ENCODE measurements around the gene NOS1.

NOS1 gene

GRCh38 chr12:117331691-117332090 lies 29.7 kb downstream of the NOS1 start:
- no peak for DNase-seq (ENCODE audit: low read depth, low spot score)

GRCh38 chr12:117330441-117331113 lies 30.8 kb downstream of the NOS1 start:
- no peak for DNase-seq (ENCODE audit: low read depth, low spot score)

- DNase-seq (ENCODE audit: low read depth, low spot score), result no peak
These were observed 31.7 kb downstream of the NOS1 start for GRCh38 chr12:117329756-117330155.

- DNase-seq (ENCODE audit: low read depth, low spot score), result no peak
These were observed 32.8 kb downstream of the NOS1 start for GRCh38 chr12:117328556-117329100.

GRCh38 chr12:117322428-117322827 lies 39.0 kb downstream of the NOS1 start:
- no peak for DNase-seq (ENCODE audit: low read depth, low spot score)

GRCh38 chr12:117321572-117321971 lies 39.9 kb downstream of the NOS1 start:
- no peak for DNase-seq (ENCODE audit: low read depth, low spot score)

- DNase-seq (ENCODE audit: low read depth, low spot score), result no peak
These were observed 42.8 kb downstream of the NOS1 start for GRCh38 chr12:117318591-117318990.

GRCh38 chr12:117316336-117316735 lies 45.1 kb downstream of the NOS1 start:
- DNase-seq (ENCODE audit: low read depth, low spot score), result no peak

GRCh38 chr12:117313926-117314325 lies 47.5 kb downstream of the NOS1 start:
- DNase-seq (ENCODE audit: low read depth, low spot score), result no peak

GRCh38 chr12:117312770-117313169 lies 48.7 kb downstream of the NOS1 start:
- no peak for DNase-seq (ENCODE audit: low read depth, low spot score)

- no peak for DNase-seq (ENCODE audit: low read depth, low spot score)
These were observed 52.0 kb downstream of the NOS1 start for GRCh38 chr12:117309276-117309925.

- no peak for DNase-seq (ENCODE audit: low read depth, low spot score)
These were observed 61.3 kb downstream of the NOS1 start for GRCh38 chr12:117300174-117300573.

- no peak for DNase-seq (ENCODE audit: low read depth, low spot score)
These were observed 62.7 kb downstream of the NOS1 start for GRCh38 chr12:117298648-117299225.

- DNase-seq (ENCODE audit: low read depth, low spot score), result no peak
These were observed 63.2 kb downstream of the NOS1 start for GRCh38 chr12:117298191-117298590.

GRCh38 chr12:117294189-117294603 lies 67.2 kb downstream of the NOS1 start:
- DNase-seq (ENCODE audit: low read depth, low spot score), result no peak

GRCh38 chr12:117293510-117293909 lies 67.9 kb downstream of the NOS1 start:
- no peak for DNase-seq (ENCODE audit: low read depth, low spot score)

GRCh38 chr12:117292688-117293087 lies 68.7 kb downstream of the NOS1 start:
- no peak for DNase-seq (ENCODE audit: low read depth, low spot score)

- DNase-seq (ENCODE audit: low read depth, low spot score), result no peak
These were observed 77.3 kb downstream of the NOS1 start for GRCh38 chr12:117284140-117284539.

GRCh38 chr12:117282490-117282889 lies 78.9 kb downstream of the NOS1 start:
- no peak for DNase-seq (ENCODE audit: low read depth, low spot score)

GRCh38 chr12:117280019-117280680 lies 81.3 kb downstream of the NOS1 start:
- no peak for DNase-seq (ENCODE audit: low read depth, low spot score)

- DNase-seq (ENCODE audit: low read depth, low spot score), result no peak
These were observed 81.8 kb downstream of the NOS1 start for GRCh38 chr12:117279606-117280005.

- no peak for DNase-seq (ENCODE audit: low read depth, low spot score)
These were observed 83.6 kb downstream of the NOS1 start for GRCh38 chr12:117277875-117278274.
